PC-3 (cell line): ENCODE results near the gene TCP10L. TPM values are rescaled to one million over a fixed set of nuclear protein-coding genes. Genes with fewer than 3 reads are reported as not detected.

Source experiments
- ATAC-seq: fragments of 200-7000 bp; cut with Tn5 transposase; 2 replicates; pipeline ENCODE4 v1.9.1; 2020; ENCODE audit warnings: mild to moderate bottlenecking, moderate library complexity
- BruUV-seq: library from RNA; stranded (reverse); fragments of 400-500 nt; replicated peaks from 2 replicates; lab custom pipeline; 2021; lab: Mats Ljungman, UMichigan
- CTCF ChIA-PET: fragments of 300-600 bp; sonication (Branson Sonifier 250); formaldehyde crosslinking; loops from one replicate; lab custom pipeline; 2022; ENCODE audit warnings: antibody characterized with exemption; lab: Charles Lee
- POLR2A ChIA-PET: fragments of 300-600 bp; sonication (Branson Sonifier 250); formaldehyde crosslinking; loops from one replicate; lab custom pipeline; 2022; ENCODE audit warnings: antibody characterized with exemption; ENCODE audit not compliant: unreplicated experiment; lab: Charles Lee
- DNase-seq: peaks from one replicate; pipeline ENCODE4 v3.0.0-alpha.2; 2015
- H2AFZ ChIP-seq: fragments of 300-600 bp; sonication (generic); 2 replicates; pipeline ENCODE4 v1.6.0; 2016; ENCODE audit warnings: antibody characterized with exemption, low read length
- H3F3A ChIP-seq: fragments of 300-600 bp; sonication (generic); one replicate; pipeline ENCODE4 v1.6.0; 2017; ENCODE audit warnings: antibody characterized with exemption, low read length, control low read depth, mild to moderate bottlenecking; ENCODE audit not compliant: unreplicated experiment
- H3K27ac ChIP-seq: fragments of 300-600 bp; sonication (generic); 2 replicates; pipeline ENCODE4 v1.5.1; 2016; ENCODE audit warnings: mild to moderate bottlenecking, low read length
- H3K27me3 ChIP-seq: fragments of 300-600 bp; sonication (generic); 2 replicates; pipeline ENCODE4 v1.6.1; 2016; ENCODE audit warnings: low read length, mixed read lengths
- H3K36me3 ChIP-seq: fragments of 300-600 bp; sonication (generic); 2 replicates; pipeline ENCODE4 v1.6.1; 2016; ENCODE audit warnings: low read depth, mixed run types, low read length, mixed read lengths
- H3K4me1 ChIP-seq: fragments of 300-600 bp; sonication (generic); 2 replicates; pipeline ENCODE4 v1.5.1; 2016; ENCODE audit warnings: low read length; ENCODE audit not compliant: insufficient read depth
- H3K4me2 ChIP-seq: fragments of 300-600 bp; sonication (generic); 2 replicates; pipeline ENCODE4 v1.6.0; 2016; ENCODE audit warnings: low read length
- H3K4me3 ChIP-seq: fragments of 300-600 bp; sonication (generic); 2 replicates; pipeline ENCODE4 v1.5.1; 2016; ENCODE audit warnings: mild to moderate bottlenecking, low read length, mixed read lengths
- H3K79me2 ChIP-seq: fragments of 300-600 bp; sonication (generic); 2 replicates; pipeline ENCODE4 v1.6.1; 2017; ENCODE audit warnings: low read length, mixed read lengths
- H3K9ac ChIP-seq: fragments of 300-600 bp; sonication (generic); 2 replicates; pipeline ENCODE4 v1.6.0; 2016; ENCODE audit warnings: mild to moderate bottlenecking, low read length
- H3K9me2 ChIP-seq: fragments of 300-600 bp; sonication (generic); replicated peaks from 2 replicates; pipeline ENCODE4 v1.6.1; 2016; ENCODE audit warnings: mixed run types, low read length, mixed read lengths
- H3K9me3 ChIP-seq: fragments of 300-600 bp; sonication (generic); 2 replicates; pipeline ENCODE4 v1.6.1; 2016; ENCODE audit warnings: low read length, mixed read lengths
- H4K20me1 ChIP-seq: fragments of 300-600 bp; sonication (generic); 2 replicates; pipeline ENCODE4 v1.6.1; 2016; ENCODE audit warnings: low read length, mixed read lengths
- EZH2 ChIP-seq: fragments of 300-600 bp; sonication (generic); IDR thresholded peaks from one replicate; pipeline ENCODE4 v1.6.1; 2017; ENCODE audit warnings: antibody characterized with exemption, mild to moderate bottlenecking, low read length; ENCODE audit not compliant: unreplicated experiment
- EZH2phosphoT487 ChIP-seq: fragments of 300-600 bp; sonication (generic); IDR thresholded peaks from 2 replicates; pipeline ENCODE4 v1.6.1; 2018; ENCODE audit warnings: mild to moderate bottlenecking, antibody characterized with exemption, low read length, borderline replicate concordance
- intact Hi-C: fragments of 100-400 bp; cut with micrococcal nuclease; formaldehyde crosslinking; loops from 2 replicates; pipeline ENCODE4 v1.9.0; 2023
- total RNA-seq: library from RNA; depleted of rRNA; stranded (reverse); fragments of >200 nt; gene quantifications from 2 replicates; pipeline ENCODE4 v1.2.3, GENCODE V29; 2014
- TF ChIP-seq, protein P1 (sequence below): fragments of 300-600 bp; sonication (generic); conservative IDR thresholded peaks from 2 replicates; pipeline ENCODE4 v1.5.1; 2017; ENCODE audit warnings: antibody characterized with exemption, low read depth, mild to moderate bottlenecking, low read length

Gene TCP10L
- total RNA-seq, 1 experiment from 2014 or later = 2.1 TPM

DNA sequence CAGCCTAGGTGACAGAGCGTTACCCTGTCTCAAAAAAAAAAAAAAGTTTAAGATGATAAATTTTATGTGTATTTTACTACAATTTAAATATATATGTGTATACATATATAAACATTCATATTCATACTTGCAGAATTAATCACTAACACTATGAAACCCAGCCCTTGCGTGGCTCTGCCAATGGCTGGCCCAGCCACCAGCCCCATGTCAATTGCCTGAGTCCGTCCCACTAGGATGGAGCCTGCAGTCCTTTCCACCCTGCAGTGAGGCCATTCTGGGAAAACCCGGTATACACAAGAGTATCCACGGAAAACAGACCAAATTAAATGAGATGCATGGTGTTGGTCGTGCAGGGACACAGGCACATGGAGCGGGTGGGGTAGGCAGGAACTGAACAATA lies 49.7 kb downstream of the TCP10L start:
- ChIA-PET POLR2A (no interaction called here), CTCF (no interaction called here)
- no peak overlapping the region for H3K27ac ChIP-seq
- no peaks in the 10 kb centered on the region for H3K36me3 ChIP-seq
- H3K4me1 ChIP-seq = no peaks in the 10 kb centered on the region
- no peak overlapping the region for H3K4me2 ChIP-seq
- TF ChIP-seq EZH2 (no peak), EZH2phosphoT487 (no peak)
- TF ChIP-seq, protein P1, sequence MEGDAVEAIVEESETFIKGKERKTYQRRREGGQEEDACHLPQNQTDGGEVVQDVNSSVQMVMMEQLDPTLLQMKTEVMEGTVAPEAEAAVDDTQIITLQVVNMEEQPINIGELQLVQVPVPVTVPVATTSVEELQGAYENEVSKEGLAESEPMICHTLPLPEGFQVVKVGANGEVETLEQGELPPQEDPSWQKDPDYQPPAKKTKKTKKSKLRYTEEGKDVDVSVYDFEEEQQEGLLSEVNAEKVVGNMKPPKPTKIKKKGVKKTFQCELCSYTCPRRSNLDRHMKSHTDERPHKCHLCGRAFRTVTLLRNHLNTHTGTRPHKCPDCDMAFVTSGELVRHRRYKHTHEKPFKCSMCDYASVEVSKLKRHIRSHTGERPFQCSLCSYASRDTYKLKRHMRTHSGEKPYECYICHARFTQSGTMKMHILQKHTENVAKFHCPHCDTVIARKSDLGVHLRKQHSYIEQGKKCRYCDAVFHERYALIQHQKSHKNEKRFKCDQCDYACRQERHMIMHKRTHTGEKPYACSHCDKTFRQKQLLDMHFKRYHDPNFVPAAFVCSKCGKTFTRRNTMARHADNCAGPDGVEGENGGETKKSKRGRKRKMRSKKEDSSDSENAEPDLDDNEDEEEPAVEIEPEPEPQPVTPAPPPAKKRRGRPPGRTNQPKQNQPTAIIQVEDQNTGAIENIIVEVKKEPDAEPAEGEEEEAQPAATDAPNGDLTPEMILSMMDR = no peak
- intact Hi-C loops = no loop called here
- H3F3A ChIP-seq = no peaks in the 10 kb centered on the region
- no peak overlapping the region for H3K9ac ChIP-seq
- no peaks in the 10 kb centered on the region for H3K27me3 ChIP-seq
- H4K20me1 ChIP-seq = no peaks in the 10 kb centered on the region
- H2AFZ ChIP-seq = no peak overlapping the region
- H3K79me2 ChIP-seq = no peaks in the 10 kb centered on the region
- DNase-seq (no peak), ATAC-seq (peak; percentile 56)
- H3K9me3 ChIP-seq = no peaks in the 10 kb centered on the region
- no peaks in the 10 kb centered on the region for H3K9me2 ChIP-seq
- no TSS peak for BruUV-seq
- no peak overlapping the region for H3K4me3 ChIP-seq

DNA sequence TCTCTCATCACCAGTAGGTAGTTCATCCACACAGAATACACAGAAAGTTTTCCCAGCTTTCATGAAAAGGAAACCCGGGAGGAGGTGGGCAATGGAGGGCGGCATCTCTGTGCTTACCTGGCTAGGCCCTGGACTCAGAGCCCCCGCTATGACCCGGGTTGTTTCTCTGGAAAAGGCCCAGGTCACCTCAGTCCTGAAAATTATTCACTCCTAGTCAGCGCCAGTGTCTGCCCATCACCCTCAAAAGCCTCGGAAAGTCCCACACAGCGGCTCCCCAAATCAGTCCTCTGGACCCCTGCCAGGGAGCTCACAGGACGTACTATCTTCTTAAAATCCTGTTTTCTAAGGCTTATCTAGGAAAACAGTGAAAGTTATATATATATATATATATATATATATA lies 51.2 kb downstream of the TCP10L start:
- ChIA-PET POLR2A (no interaction called here), CTCF (no interaction called here)
- ATAC-seq = no peak
- H3F3A ChIP-seq = no peaks in the 10 kb centered on the region
- no peak for TF ChIP-seq EZH2phosphoT487
- TF ChIP-seq, protein P1 = no peak
- no peak for TF ChIP-seq EZH2
- H3K27ac ChIP-seq = no peak overlapping the region
- H3K79me2 ChIP-seq = no peaks in the 10 kb centered on the region
- H3K27me3 ChIP-seq = no peaks in the 10 kb centered on the region
- H3K9ac ChIP-seq = no peak overlapping the region
- H3K9me3 ChIP-seq = no peaks in the 10 kb centered on the region
- DNase-seq = no peak
- no TSS peak for BruUV-seq
- H4K20me1 ChIP-seq = no peaks in the 10 kb centered on the region
- H3K4me1 ChIP-seq = no peaks in the 10 kb centered on the region
- no peaks in the 10 kb centered on the region for H3K36me3 ChIP-seq
- H3K9me2 ChIP-seq = no peaks in the 10 kb centered on the region
- H3K4me3 ChIP-seq = no peak overlapping the region
- H3K4me2 ChIP-seq = no peak overlapping the region
- intact Hi-C loops = no loop called here
- no peak overlapping the region for H2AFZ ChIP-seq

DNA sequence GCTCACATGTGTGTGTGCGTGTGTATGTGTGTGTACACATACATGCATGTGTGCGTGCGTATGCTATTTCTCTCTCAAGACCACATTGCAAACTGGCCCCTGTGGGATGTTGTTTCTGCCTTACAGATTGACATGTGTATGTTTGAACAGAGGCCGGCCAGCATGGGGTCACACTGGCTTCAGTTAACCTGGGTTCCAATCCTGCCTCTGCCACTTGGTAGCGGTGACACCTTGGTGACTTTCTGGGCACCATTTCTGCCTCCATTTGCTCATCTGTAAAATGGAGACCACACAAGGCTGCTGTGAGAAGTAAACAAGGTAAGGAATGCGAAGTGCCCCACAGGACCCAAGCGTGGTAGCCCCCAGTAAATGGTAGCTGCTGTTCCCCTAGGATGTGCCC lies 51.7 kb downstream of the TCP10L start:
- Histone ChIP-seq H2AFZ (no peak overlapping the region), H3K4me3 (no peak overlapping the region), H3K9me2 (no peaks in the 10 kb centered on the region), H3K36me3 (no peaks in the 10 kb centered on the region), H3K4me2 (no peak overlapping the region), H3K4me1 (no peaks in the 10 kb centered on the region), H3K9ac (no peak overlapping the region), H4K20me1 (no peaks in the 10 kb centered on the region), H3K27ac (no peak overlapping the region), H3K79me2 (no peaks in the 10 kb centered on the region), H3F3A (no peaks in the 10 kb centered on the region), H3K27me3 (no peaks in the 10 kb centered on the region), H3K9me3 (no peaks in the 10 kb centered on the region)
- no TSS peak for BruUV-seq
- no peak for ATAC-seq
- ChIA-PET POLR2A (no interaction called here), CTCF (no interaction called here)
- intact Hi-C loops = no loop called here
- no peak for DNase-seq
- TF ChIP-seq EZH2phosphoT487 (no peak), EZH2 (no peak)
- TF ChIP-seq, protein P1 = no peak
